ENCODE measurements around the gene ODAD3. TPM values are rescaled to one million over a fixed set of nuclear protein-coding genes. Genes with fewer than 3 reads are reported as not detected.
"Not testable (repeated sequence)": the region's sequence is repeated elsewhere in the genome, so short reads cannot be mapped to it uniquely, and the experiment has no call there.

ODAD3 gene
- total RNA-seq, 1 donor: under 0.01 TPM

DNA sequence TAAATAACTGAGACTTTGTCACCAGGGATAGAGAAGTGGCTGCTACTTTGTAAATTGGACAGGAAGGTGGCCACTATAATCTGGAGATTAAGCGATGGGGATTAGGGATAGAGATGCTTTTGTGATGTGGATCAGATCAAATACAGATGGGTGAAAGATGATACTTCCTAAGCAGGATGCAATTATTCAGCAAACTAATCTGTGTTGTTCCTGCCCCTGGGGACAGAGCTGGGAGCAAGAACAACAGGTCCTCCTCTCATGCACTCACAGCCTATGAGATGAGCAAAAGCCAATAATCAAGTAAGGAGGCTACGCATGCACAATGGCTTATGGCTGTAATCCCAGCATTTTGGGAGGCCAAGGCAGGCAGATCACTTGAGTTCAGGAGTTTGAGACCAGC is 20.4 kb downstream of the ODAD3 start:
- H3K27ac ChIP-seq (ENCODE audit: low read depth, low read length): no peak overlapping the region
- no peaks in the 10 kb centered on the region for H3K36me3 ChIP-seq (ENCODE audit: insufficient read depth, low read length)
- no peaks in the 10 kb centered on the region for H3K79me2 ChIP-seq (ENCODE audit: insufficient read depth, low read length)
- H3K27me3 ChIP-seq (ENCODE audit: insufficient read depth, low read length): no peaks in the 10 kb centered on the region
- peaks cover 4% of the 10 kb centered on the region for H3K4me1 ChIP-seq (ENCODE audit: insufficient read depth, low read length)
- H3K4me2 ChIP-seq (ENCODE audit: insufficient read depth, low read length): no peak overlapping the region
- no peak overlapping the region for H3K4me3 ChIP-seq (ENCODE audit: insufficient read depth, low read length)
- no peaks in the 10 kb centered on the region for H4K20me1 ChIP-seq (ENCODE audit: insufficient read depth, low read length)
- DNase-seq (ENCODE audit: insufficient read length, low spot score, missing footprints): peak; percentile 17
- H3K9me3 ChIP-seq (ENCODE audit: low read depth, low read length): no peaks in the 10 kb centered on the region
- H2AFZ ChIP-seq (ENCODE audit: low read length): no peak overlapping the region
- TF ChIP-seq, protein P1, sequence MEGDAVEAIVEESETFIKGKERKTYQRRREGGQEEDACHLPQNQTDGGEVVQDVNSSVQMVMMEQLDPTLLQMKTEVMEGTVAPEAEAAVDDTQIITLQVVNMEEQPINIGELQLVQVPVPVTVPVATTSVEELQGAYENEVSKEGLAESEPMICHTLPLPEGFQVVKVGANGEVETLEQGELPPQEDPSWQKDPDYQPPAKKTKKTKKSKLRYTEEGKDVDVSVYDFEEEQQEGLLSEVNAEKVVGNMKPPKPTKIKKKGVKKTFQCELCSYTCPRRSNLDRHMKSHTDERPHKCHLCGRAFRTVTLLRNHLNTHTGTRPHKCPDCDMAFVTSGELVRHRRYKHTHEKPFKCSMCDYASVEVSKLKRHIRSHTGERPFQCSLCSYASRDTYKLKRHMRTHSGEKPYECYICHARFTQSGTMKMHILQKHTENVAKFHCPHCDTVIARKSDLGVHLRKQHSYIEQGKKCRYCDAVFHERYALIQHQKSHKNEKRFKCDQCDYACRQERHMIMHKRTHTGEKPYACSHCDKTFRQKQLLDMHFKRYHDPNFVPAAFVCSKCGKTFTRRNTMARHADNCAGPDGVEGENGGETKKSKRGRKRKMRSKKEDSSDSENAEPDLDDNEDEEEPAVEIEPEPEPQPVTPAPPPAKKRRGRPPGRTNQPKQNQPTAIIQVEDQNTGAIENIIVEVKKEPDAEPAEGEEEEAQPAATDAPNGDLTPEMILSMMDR (IDR thresholded peaks at IDR 0.05; ENCODE audit: extremely low read depth, low read depth, low read length): no peak

DNA sequence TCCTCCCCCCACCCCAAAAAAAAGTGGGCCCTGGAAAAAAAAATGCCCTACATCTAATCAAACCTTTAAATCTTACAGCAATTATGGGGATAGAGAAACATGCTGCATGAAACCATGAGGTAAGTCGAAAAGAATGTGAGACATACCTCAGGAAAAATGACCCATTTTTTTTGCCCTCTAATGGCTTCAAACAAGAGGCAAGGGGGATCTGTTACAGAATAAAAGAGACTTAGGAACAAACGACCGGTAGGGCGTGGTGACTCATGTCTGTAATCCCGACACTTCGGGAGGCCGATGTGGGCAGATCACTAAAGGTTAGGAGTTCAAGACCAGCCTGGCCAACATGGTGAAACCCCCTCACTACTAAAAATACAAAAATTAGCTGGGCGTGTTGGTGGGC is 24.2 kb downstream of the ODAD3 start:
- TF ChIP-seq, protein P1 (IDR thresholded peaks at IDR 0.05; ENCODE audit: extremely low read depth, low read depth, low read length): no peak
- H2AFZ ChIP-seq (ENCODE audit: low read length): no peak overlapping the region
- H3K27me3 ChIP-seq (ENCODE audit: insufficient read depth, low read length): no peaks in the 10 kb centered on the region
- no peaks in the 10 kb centered on the region for H4K20me1 ChIP-seq (ENCODE audit: insufficient read depth, low read length)
- no peaks in the 10 kb centered on the region for H3K4me1 ChIP-seq (ENCODE audit: insufficient read depth, low read length)
- no peaks in the 10 kb centered on the region for H3K9me3 ChIP-seq (ENCODE audit: low read depth, low read length)
- DNase-seq (ENCODE audit: insufficient read length, low spot score, missing footprints): peak; percentile 14
- no peaks in the 10 kb centered on the region for H3K79me2 ChIP-seq (ENCODE audit: insufficient read depth, low read length)
- H3K4me2 ChIP-seq (ENCODE audit: insufficient read depth, low read length): no peak overlapping the region
- H3K36me3 ChIP-seq (ENCODE audit: insufficient read depth, low read length): no peaks in the 10 kb centered on the region
- H3K4me3 ChIP-seq (ENCODE audit: insufficient read depth, low read length): no peak overlapping the region
- no peak overlapping the region for H3K27ac ChIP-seq (ENCODE audit: low read depth, low read length)

DNA sequence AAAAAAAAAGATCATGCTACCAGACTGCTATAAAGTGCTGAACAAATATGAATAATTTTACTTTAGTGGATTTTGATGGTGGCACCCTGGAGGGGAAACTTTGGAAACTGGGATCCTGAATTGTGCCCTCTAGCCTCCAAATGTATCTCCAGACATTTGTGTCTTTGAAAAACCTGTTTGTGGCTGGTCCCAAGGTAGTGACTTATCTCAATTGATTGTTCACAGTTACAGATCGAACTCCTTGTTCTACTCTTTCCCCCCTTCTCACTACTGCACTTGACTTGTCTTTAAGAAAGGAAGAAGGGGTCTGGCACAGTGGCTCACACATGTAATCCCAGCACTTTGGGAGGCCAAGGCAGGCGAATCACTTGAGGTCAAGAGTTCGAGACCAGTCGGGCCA is 26.3 kb downstream of the ODAD3 start:
- H4K20me1 ChIP-seq (ENCODE audit: insufficient read depth, low read length): no peaks in the 10 kb centered on the region

DNA sequence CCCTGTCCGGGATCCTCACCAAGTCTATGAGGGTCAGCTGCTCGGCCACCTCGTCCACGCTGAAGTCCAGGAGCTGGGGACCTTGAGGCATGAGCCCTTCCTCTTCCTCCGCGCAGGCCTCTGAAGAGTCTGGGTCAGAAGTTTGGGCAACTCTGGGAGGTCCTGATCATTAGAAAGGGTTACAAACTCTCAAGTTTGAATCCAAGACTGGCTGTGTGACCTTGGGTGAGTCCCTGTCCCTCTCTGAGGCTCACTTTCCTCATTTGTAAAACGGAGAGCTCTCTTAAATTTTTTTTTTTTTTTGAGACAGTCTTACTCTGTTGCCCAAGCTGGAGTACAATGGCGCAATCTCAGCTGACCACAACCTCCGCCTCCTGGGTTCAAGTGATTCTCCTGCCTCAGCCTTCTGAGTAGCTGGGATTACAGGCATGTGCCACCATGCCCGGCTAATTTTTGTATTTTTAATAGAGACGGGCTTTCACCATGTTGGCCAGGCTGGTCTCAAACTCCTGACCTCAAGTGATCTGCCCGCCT is 28.2 kb downstream of the ODAD3 start:
- not testable (repeated sequence) for H3K27ac ChIP-seq (ENCODE audit: low read depth, low read length); H3K4me1 ChIP-seq (ENCODE audit: insufficient read depth, low read length); H4K20me1 ChIP-seq (ENCODE audit: insufficient read depth, low read length); H3K79me2 ChIP-seq (ENCODE audit: insufficient read depth, low read length); H3K4me3 ChIP-seq (ENCODE audit: insufficient read depth, low read length); H3K36me3 ChIP-seq (ENCODE audit: insufficient read depth, low read length); H3K9me3 ChIP-seq (ENCODE audit: low read depth, low read length); H3K4me2 ChIP-seq (ENCODE audit: insufficient read depth, low read length); H2AFZ ChIP-seq (ENCODE audit: low read length); H3K27me3 ChIP-seq (ENCODE audit: insufficient read depth, low read length)
- peak; percentile 30 for DNase-seq (ENCODE audit: insufficient read length, low spot score, missing footprints)

More for the DNA sequence above, 26.3 kb downstream of the ODAD3 start:
- Histone ChIP-seq H3K79me2 (ENCODE audit: insufficient read depth, low read length) (no peaks in the 10 kb centered on the region), H3K36me3 (ENCODE audit: insufficient read depth, low read length) (no peaks in the 10 kb centered on the region), H3K9me3 (ENCODE audit: low read depth, low read length) (no peaks in the 10 kb centered on the region), H3K27me3 (ENCODE audit: insufficient read depth, low read length) (no peaks in the 10 kb centered on the region), H2AFZ (ENCODE audit: low read length) (no peak overlapping the region), H3K4me2 (ENCODE audit: insufficient read depth, low read length) (no peak overlapping the region), H3K4me3 (ENCODE audit: insufficient read depth, low read length) (no peak overlapping the region), H3K27ac (ENCODE audit: low read depth, low read length) (no peak overlapping the region), H3K4me1 (ENCODE audit: insufficient read depth, low read length) (no peaks in the 10 kb centered on the region)
- DNase-seq (ENCODE audit: insufficient read length, low spot score, missing footprints): peak; percentile 13
- TF ChIP-seq, protein P1 (IDR thresholded peaks at IDR 0.05; ENCODE audit: extremely low read depth, low read depth, low read length): no peak
